ENCODE measurements around the gene GRIA3. TPM values are rescaled to one million over a fixed set of nuclear protein-coding genes. Genes with fewer than 3 reads are reported as not detected.
"Not testable (repeated sequence)": the region's sequence is repeated elsewhere in the genome, so short reads cannot be mapped to it uniquely, and the experiment has no call there.

GRIA3 gene
- total and polyA plus RNA-seq, 2 experiments from 2014 or later, result 1.9 to 2.9 TPM

DNA sequence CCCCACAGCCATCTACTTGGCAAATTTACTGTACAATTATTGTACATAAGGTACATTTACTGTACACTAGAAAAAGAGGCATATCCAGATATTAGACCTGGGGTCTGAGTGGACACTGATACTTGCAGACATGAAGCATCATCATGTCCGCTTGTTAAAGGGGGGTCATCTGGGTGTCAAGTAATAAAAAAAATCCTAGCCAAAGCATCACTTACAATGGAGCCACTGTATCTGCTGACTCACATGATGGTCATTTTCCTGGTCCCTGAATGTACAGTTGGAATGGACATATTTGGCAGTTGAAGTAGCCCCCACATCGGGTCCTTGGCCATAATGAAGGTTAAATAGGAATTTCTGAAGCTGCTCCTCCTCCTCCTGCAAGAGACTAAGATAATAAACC is 320.0 kb downstream of the GRIA3 start:
- Histone ChIP-seq H3K9me3 (ENCODE audit: low read depth) (no peaks in the 10 kb centered on the region), H3K9me2 (replicated peaks; ENCODE audit: insufficient read depth) (no peaks in the 10 kb centered on the region), H3K27ac (no peak overlapping the region), H3K27me3 (no peaks in the 10 kb centered on the region), H3K79me2 (no peaks in the 10 kb centered on the region), H3K4me1 (ENCODE audit: insufficient read depth) (no peaks in the 10 kb centered on the region), H4K20me1 (ENCODE audit: insufficient read depth, poor library complexity, severe bottlenecking) (no peaks in the 10 kb centered on the region), H3K4me3 (no peak overlapping the region), H3K36me3 (replicated peaks; ENCODE audit: insufficient read depth, low read depth) (no peaks in the 10 kb centered on the region), H3K4me2 (no peak overlapping the region), H2AFZ (no peak overlapping the region)
- 79% methylated on average over 2 of the region's 2 CpGs for WGBS (ENCODE audit: low lambda C conversion rate, missing lambda C conversion rate)
- no peak for DNase-seq (ENCODE audit: low spot score)
- TF ChIP-seq, protein P1, sequence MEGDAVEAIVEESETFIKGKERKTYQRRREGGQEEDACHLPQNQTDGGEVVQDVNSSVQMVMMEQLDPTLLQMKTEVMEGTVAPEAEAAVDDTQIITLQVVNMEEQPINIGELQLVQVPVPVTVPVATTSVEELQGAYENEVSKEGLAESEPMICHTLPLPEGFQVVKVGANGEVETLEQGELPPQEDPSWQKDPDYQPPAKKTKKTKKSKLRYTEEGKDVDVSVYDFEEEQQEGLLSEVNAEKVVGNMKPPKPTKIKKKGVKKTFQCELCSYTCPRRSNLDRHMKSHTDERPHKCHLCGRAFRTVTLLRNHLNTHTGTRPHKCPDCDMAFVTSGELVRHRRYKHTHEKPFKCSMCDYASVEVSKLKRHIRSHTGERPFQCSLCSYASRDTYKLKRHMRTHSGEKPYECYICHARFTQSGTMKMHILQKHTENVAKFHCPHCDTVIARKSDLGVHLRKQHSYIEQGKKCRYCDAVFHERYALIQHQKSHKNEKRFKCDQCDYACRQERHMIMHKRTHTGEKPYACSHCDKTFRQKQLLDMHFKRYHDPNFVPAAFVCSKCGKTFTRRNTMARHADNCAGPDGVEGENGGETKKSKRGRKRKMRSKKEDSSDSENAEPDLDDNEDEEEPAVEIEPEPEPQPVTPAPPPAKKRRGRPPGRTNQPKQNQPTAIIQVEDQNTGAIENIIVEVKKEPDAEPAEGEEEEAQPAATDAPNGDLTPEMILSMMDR (IDR thresholded peaks at IDR 0.05; ENCODE audit: poor library complexity), result no peak
- TF ChIP-seq EZH2 (IDR thresholded peaks at IDR 0.05; ENCODE audit: borderline replicate concordance) (no peak), EZH2phosphoT487 (IDR thresholded peaks at IDR 0.05; ENCODE audit: low read depth, severe bottlenecking, unreplicated experiment) (no peak)

DNA sequence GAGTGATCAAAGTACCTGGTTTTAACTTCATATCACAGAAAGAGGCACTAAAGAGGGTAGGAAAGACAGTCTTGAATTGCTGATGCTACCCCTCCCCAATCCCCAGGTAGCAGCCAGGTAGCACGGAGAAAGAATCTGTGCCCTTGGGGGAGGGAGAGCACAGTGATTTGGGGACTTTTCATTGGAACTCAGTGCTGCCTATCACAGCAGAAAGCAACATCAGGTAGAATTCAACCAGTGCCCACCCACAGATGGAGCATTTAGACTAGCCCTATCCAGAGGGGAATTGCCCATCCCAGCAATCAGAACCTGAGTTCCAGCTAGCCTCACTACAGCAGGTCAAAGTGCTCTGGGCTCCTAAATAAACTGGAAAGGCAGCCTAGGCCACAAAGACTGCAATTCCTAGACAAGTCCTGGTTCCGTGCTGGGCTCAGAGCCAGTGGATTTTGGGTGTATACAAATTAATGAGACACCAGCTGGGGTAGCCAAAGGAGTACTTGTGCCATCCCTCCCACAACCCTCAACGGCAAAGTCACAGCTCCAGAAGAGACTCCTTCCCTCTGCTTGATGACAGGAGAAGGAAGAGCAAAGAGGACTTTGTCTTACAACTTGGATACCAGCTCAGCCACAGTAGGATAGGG is 320.7 kb downstream of the GRIA3 start:
- DNase-seq (ENCODE audit: low spot score), result no peak
- Histone ChIP-seq H3K36me3 (replicated peaks; ENCODE audit: insufficient read depth, low read depth) (no peaks in the 10 kb centered on the region), H3K9me2 (replicated peaks; ENCODE audit: insufficient read depth) (no peaks in the 10 kb centered on the region), H3K9me3 (ENCODE audit: low read depth) (no peaks in the 10 kb centered on the region), H3K27ac (no peak overlapping the region), H3K79me2 (no peaks in the 10 kb centered on the region), H2AFZ (no peak overlapping the region), H3K4me3 (no peak overlapping the region), H4K20me1 (ENCODE audit: insufficient read depth, poor library complexity, severe bottlenecking) (no peaks in the 10 kb centered on the region), H3K27me3 (no peaks in the 10 kb centered on the region), H3K4me1 (ENCODE audit: insufficient read depth) (no peaks in the 10 kb centered on the region), H3K4me2 (no peak overlapping the region)
- WGBS (ENCODE audit: low lambda C conversion rate, missing lambda C conversion rate), result 72% methylated on average over 3 of the region's 3 CpGs
- TF ChIP-seq EZH2phosphoT487 (IDR thresholded peaks at IDR 0.05; ENCODE audit: low read depth, severe bottlenecking, unreplicated experiment) (no peak), EZH2 (IDR thresholded peaks at IDR 0.05; ENCODE audit: borderline replicate concordance) (no peak)
- TF ChIP-seq, protein P1 (IDR thresholded peaks at IDR 0.05; ENCODE audit: poor library complexity), result no peak

DNA sequence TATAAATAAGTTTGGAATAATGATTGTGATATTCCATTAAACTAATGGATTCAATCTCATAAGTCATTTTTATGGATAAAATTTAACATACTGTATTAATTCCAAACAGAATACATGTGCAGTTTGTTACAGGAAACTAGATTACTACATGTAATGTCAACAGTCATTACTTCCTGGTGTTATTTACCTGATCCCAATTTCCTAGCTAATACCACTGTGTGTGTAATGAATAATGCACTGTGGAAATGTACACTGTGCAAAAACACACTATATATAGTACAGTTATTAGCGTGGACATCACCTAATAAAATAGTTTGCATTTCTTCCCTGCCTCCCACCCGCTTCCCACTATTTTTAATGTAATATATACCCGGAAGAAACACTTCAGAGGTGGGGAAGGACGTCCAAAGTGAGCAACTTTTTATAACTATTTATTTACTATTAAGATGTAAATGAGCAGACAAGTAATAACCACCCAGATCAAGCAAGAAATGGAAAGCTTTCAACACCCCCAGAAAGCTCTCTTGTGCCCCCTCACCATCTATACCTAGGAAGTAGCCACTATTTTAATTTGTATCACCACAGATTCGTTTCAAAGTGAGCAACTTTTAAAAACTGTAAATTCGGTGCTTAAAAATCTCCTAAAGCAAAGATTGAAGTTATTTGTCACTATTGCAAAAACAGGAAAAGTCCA is 329.7 kb downstream of the GRIA3 start:
- no peak overlapping the region for H3K4me2 ChIP-seq
- no peak overlapping the region for H3K27ac ChIP-seq
- TF ChIP-seq EZH2phosphoT487 (IDR thresholded peaks at IDR 0.05; ENCODE audit: low read depth, severe bottlenecking, unreplicated experiment), result no peak
- TF ChIP-seq EZH2 (IDR thresholded peaks at IDR 0.05; ENCODE audit: borderline replicate concordance), result no peak
- TF ChIP-seq, protein P1 (IDR thresholded peaks at IDR 0.05; ENCODE audit: poor library complexity), result no peak
- H2AFZ ChIP-seq, result no peak overlapping the region
- no peak for DNase-seq (ENCODE audit: low spot score)
- H4K20me1 ChIP-seq (ENCODE audit: insufficient read depth, poor library complexity, severe bottlenecking), result no peaks in the 10 kb centered on the region
- no peaks in the 10 kb centered on the region for H3K79me2 ChIP-seq
- 64% methylated on average over 6 of the region's 6 CpGs for WGBS (ENCODE audit: low lambda C conversion rate, missing lambda C conversion rate)
- H3K9me2 ChIP-seq (replicated peaks; ENCODE audit: insufficient read depth), result no peaks in the 10 kb centered on the region
- no peaks in the 10 kb centered on the region for H3K4me1 ChIP-seq (ENCODE audit: insufficient read depth)
- no peaks in the 10 kb centered on the region for H3K36me3 ChIP-seq (replicated peaks; ENCODE audit: insufficient read depth, low read depth)
- no peaks in the 10 kb centered on the region for H3K27me3 ChIP-seq
- no peak overlapping the region for H3K4me3 ChIP-seq
- H3K9me3 ChIP-seq (ENCODE audit: low read depth), result peaks cover 3% of the 10 kb centered on the region

DNA sequence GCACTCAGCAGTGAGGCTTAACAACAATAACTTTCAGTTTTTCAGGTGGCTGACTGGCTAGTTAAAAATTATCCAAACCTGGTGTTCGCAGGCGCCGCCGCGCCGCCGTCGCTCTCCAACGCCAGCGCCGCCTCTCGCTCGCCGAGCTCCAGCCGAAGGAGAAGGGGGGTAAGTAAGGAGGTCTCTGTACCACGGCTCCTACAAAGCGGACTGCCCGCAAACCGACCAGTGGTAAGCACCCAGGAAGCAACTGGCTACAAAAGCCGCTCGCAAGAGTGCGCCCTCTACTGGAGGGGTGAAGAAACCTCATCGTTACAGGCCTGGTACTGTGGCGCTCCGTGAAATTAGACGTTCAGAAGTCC is 330.2 kb downstream of the GRIA3 start:
- not testable (repeated sequence) for H3K27me3 ChIP-seq; H3K4me2 ChIP-seq; H3K27ac ChIP-seq; H2AFZ ChIP-seq; H3K4me3 ChIP-seq; H3K9me2 ChIP-seq (replicated peaks; ENCODE audit: insufficient read depth); H4K20me1 ChIP-seq (ENCODE audit: insufficient read depth, poor library complexity, severe bottlenecking); H3K79me2 ChIP-seq; H3K4me1 ChIP-seq (ENCODE audit: insufficient read depth); DNase-seq (ENCODE audit: low spot score); H3K36me3 ChIP-seq (replicated peaks; ENCODE audit: insufficient read depth, low read depth); H3K9me3 ChIP-seq (ENCODE audit: low read depth)
- 94% methylated on average over 26 of the region's 26 CpGs for WGBS (ENCODE audit: low lambda C conversion rate, missing lambda C conversion rate)
